ENCODE data around the gene SPATA31D4.
"Not testable (repeated sequence)": the region's sequence is repeated elsewhere in the genome, so short reads cannot be mapped to it uniquely, and the experiment has no call there.

SPATA31D4 gene

GRCh38 chr9:81928305-81928704 lies at the start of gene SPATA31D4:
SPATA31D4 (plus strand) TSS chr9:81928428; CDS start chr9:81928514, 86 bp downstream.
- DNase-seq (ENCODE audit: low read depth in 2 of 2), result not testable (repeated sequence)

GRCh38 chr9:81878530-81878929 lies 49.7 kb upstream of the SPATA31D4 start:
- no peak for DNase-seq (ENCODE audit: low read depth in 2 of 2)

- no peak for DNase-seq (ENCODE audit: low read depth in 2 of 2)
Observed at GRCh38 chr9:81879501-81879916, 48.7 kb upstream of the SPATA31D4 start.

- DNase-seq (ENCODE audit: low read depth in 2 of 2), result no peak
Observed at GRCh38 chr9:81885602-81886001, 42.6 kb upstream of the SPATA31D4 start.

- no peak for DNase-seq (ENCODE audit: low read depth in 2 of 2)
Observed at GRCh38 chr9:81886665-81887064, 41.6 kb upstream of the SPATA31D4 start.

GRCh38 chr9:81890104-81890503 lies 38.1 kb upstream of the SPATA31D4 start:
- no peak for DNase-seq (ENCODE audit: low read depth in 2 of 2)

GRCh38 chr9:81892440-81892839 lies 35.8 kb upstream of the SPATA31D4 start:
- DNase-seq (ENCODE audit: low read depth in 2 of 2), result no peak

- DNase-seq (ENCODE audit: low read depth in 2 of 2), result no peak
Observed at GRCh38 chr9:81893929-81894328, 34.3 kb upstream of the SPATA31D4 start.

GRCh38 chr9:81894891-81895290 lies 33.3 kb upstream of the SPATA31D4 start:
- DNase-seq (ENCODE audit: low read depth in 2 of 2), result no peak

- peak in 1 of 2 experiments; percentile 15 for DNase-seq (ENCODE audit: low read depth in 2 of 2)
Observed at GRCh38 chr9:81896070-81896469, 32.2 kb upstream of the SPATA31D4 start.

GRCh38 chr9:81898851-81899250 lies 29.4 kb upstream of the SPATA31D4 start:
- no peak for DNase-seq (ENCODE audit: low read depth in 2 of 2)

GRCh38 chr9:81902196-81902595 lies 26.0 kb upstream of the SPATA31D4 start:
- DNase-seq (ENCODE audit: low read depth in 2 of 2), result no peak

GRCh38 chr9:81902626-81903025 lies 25.6 kb upstream of the SPATA31D4 start:
- no peak for DNase-seq (ENCODE audit: low read depth in 2 of 2)

GRCh38 chr9:81906671-81907070 lies 21.6 kb upstream of the SPATA31D4 start:
- DNase-seq (ENCODE audit: low read depth in 2 of 2), result peak; percentile 39 to 58

GRCh38 chr9:81912135-81912534 lies 16.1 kb upstream of the SPATA31D4 start:
- no peak for DNase-seq (ENCODE audit: low read depth in 2 of 2)

- DNase-seq (ENCODE audit: low read depth in 2 of 2), result no peak
Observed at GRCh38 chr9:81915801-81916505, 12.3 kb upstream of the SPATA31D4 start.

- DNase-seq (ENCODE audit: low read depth in 2 of 2), result not testable (repeated sequence)
Observed at GRCh38 chr9:81918507-81918906, 9.7 kb upstream of the SPATA31D4 start.

- not testable (repeated sequence) for DNase-seq (ENCODE audit: low read depth in 2 of 2)
Observed at GRCh38 chr9:81930147-81930546, 1.9 kb downstream of the SPATA31D4 start.

GRCh38 chr9:81933547-81933946 lies 5.3 kb downstream of the SPATA31D4 start:
- DNase-seq (ENCODE audit: low read depth in 2 of 2), result not testable (repeated sequence)

GRCh38 chr9:81943393-81943792 lies 15.2 kb downstream of the SPATA31D4 start, which contains the start of gene SPATA31D3:
SPATA31D3 (plus strand) TSS chr9:81943500; CDS start chr9:81943586, 86 bp downstream.
- not testable (repeated sequence) for DNase-seq (ENCODE audit: low read depth in 2 of 2)

GRCh38 chr9:81948650-81949049 lies 20.4 kb downstream of the SPATA31D4 start:
- not testable (repeated sequence) for DNase-seq (ENCODE audit: low read depth in 2 of 2)

GRCh38 chr9:81953096-81953495 lies 24.9 kb downstream of the SPATA31D4 start:
- no peak for DNase-seq (ENCODE audit: low read depth in 2 of 2)

- no peak for DNase-seq (ENCODE audit: low read depth in 2 of 2)
Observed at GRCh38 chr9:81955625-81956024, 27.4 kb downstream of the SPATA31D4 start.
